GM21390 (cell line): ENCODE data around the gene RXRA.

Source experiments
- ATAC-seq: cut with Tn5 transposase; IDR thresholded peaks from one replicate; pipeline ENCODE4 v1.9.1; 2021; ENCODE audit not compliant: unreplicated experiment

The RXRA gene

GRCh38 chr9:134486143-134486591 lies 159.9 kb downstream of the RXRA start:
- ATAC-seq: no peak

- no peak for ATAC-seq
These were observed 160.3 kb downstream of the RXRA start for GRCh38 chr9:134486596-134486995.
